ENCODE results near the gene SPATS1. TPM values are rescaled to one million over a fixed set of nuclear protein-coding genes. Genes with fewer than 3 reads are reported as not detected.
"Not testable (repeated sequence)": the region's sequence is repeated elsewhere in the genome, so short reads cannot be mapped to it uniquely, and the experiment has no call there.

Gene SPATS1
- total RNA-seq, 4 donors from 2014 or later, result not detected

GRCh38 chr6:44315516-44315915, 26.9 kb upstream of the SPATS1 start:
- Histone ChIP-seq H3K9me3 (peaks cover 0 to 3% (median 0%) of the 10 kb centered on the region in 4 donors), H3K36me3 (peaks cover 0 to 13% (median 11%) of the 10 kb centered on the region in 3 donors), H3K4me3 (no peak overlapping the region), H3K4me1 (peaks cover 0 to 15% (median 9%) of the 10 kb centered on the region in 4 donors), H3K27ac (no peak overlapping the region), H3K27me3 (no peaks in the 10 kb centered on the region)
- no peak for TF ChIP-seq EP300 (IDR thresholded peaks at IDR 0.05)
- no peak for TF ChIP-seq POLR2A (IDR thresholded peaks at IDR 0.05)
- no peak for TF ChIP-seq CTCF (IDR thresholded peaks at IDR 0.05)
- WGBS, 2 donors, result 79 to 80% methylated on average over 3 of the region's 3 CpGs
- DNase-seq (ENCODE audit: low spot score in 2 of 2), result no peak

- H3K27ac ChIP-seq, result no peak overlapping the region
- DNase-seq (ENCODE audit: low spot score in 2 of 2), result no peak
- TF ChIP-seq CTCF (IDR thresholded peaks at IDR 0.05) (no peak), EP300 (IDR thresholded peaks at IDR 0.05) (no peak), POLR2A (IDR thresholded peaks at IDR 0.05) (no peak)
- peaks cover 0 to 15% (median 9%) of the 10 kb centered on the region in 4 donors for H3K4me1 ChIP-seq
- H3K36me3 ChIP-seq, result peaks cover 0 to 9% (median 6%) of the 10 kb centered on the region in 3 donors
- H3K4me3 ChIP-seq, result no peak overlapping the region
- H3K27me3 ChIP-seq, result no peaks in the 10 kb centered on the region
- peaks cover 0 to 3% (median 0%) of the 10 kb centered on the region in 4 donors for H3K9me3 ChIP-seq
- 70 to 79% methylated on average over 5 of the region's 5 CpGs for WGBS, 2 donors
Measured at GRCh38 chr6:44315951-44316350, 26.5 kb upstream of the SPATS1 start.

GRCh38 chr6:44316481-44316880, 26.0 kb upstream of the SPATS1 start:
- TF ChIP-seq POLR2A (IDR thresholded peaks at IDR 0.05) (no peak), EP300 (IDR thresholded peaks at IDR 0.05) (no peak), CTCF (IDR thresholded peaks at IDR 0.05) (no peak)
- no peak for DNase-seq (ENCODE audit: low spot score in 2 of 2)

GRCh38 chr6:44317136-44317631, 25.3 kb upstream of the SPATS1 start:
- not testable (repeated sequence) for H3K27me3 ChIP-seq; H3K9me3 ChIP-seq; H3K27ac ChIP-seq; H3K4me3 ChIP-seq; H3K36me3 ChIP-seq; DNase-seq (ENCODE audit: low spot score in 2 of 2); H3K4me1 ChIP-seq
- 72 to 76% methylated on average over 9 of the region's 9 CpGs for WGBS, 2 donors

More at GRCh38 chr6:44316481-44316880, 26.0 kb upstream of the SPATS1 start:
- H3K9me3 ChIP-seq, result peaks cover 0 to 3% (median 0%) of the 10 kb centered on the region in 4 donors
- peaks cover 0 to 4% (median under 1%) of the 10 kb centered on the region in 3 donors for H3K36me3 ChIP-seq
- H3K27me3 ChIP-seq, result peaks cover 0 to 1% of the 10 kb centered on the region in 2 donors
- peaks cover 0 to 13% (median 9%) of the 10 kb centered on the region in 4 donors for H3K4me1 ChIP-seq
- H3K4me3 ChIP-seq, result no peak overlapping the region
- no peak overlapping the region for H3K27ac ChIP-seq
- WGBS, 2 donors, result 75 to 84% methylated on average over 12 of the region's 12 CpGs

GRCh38 chr6:44321210-44321609, 21.2 kb upstream of the SPATS1 start:
- Histone ChIP-seq H3K27ac (no peak overlapping the region), H3K4me1 (no peaks in the 10 kb centered on the region), H3K9me3 (peaks cover 0 to 3% (median 0%) of the 10 kb centered on the region in 4 donors), H3K4me3 (no peak overlapping the region), H3K27me3 (peaks cover 0 to 3% of the 10 kb centered on the region in 2 donors), H3K36me3 (no peaks in the 10 kb centered on the region)
- TF ChIP-seq POLR2A (IDR thresholded peaks at IDR 0.05), result no peak
- no peak for TF ChIP-seq CTCF (IDR thresholded peaks at IDR 0.05)
- no peak for TF ChIP-seq EP300 (IDR thresholded peaks at IDR 0.05)
- WGBS, 2 donors, result 73 to 85% methylated on average over 3 of the region's 3 CpGs
- DNase-seq (ENCODE audit: low spot score in 2 of 2), result no peak

GRCh38 chr6:44327096-44327495, 15.4 kb upstream of the SPATS1 start:
- H3K4me1 ChIP-seq, result no peaks in the 10 kb centered on the region
- no peak for TF ChIP-seq POLR2A (IDR thresholded peaks at IDR 0.05)
- no peak for TF ChIP-seq EP300 (IDR thresholded peaks at IDR 0.05)
- TF ChIP-seq CTCF (IDR thresholded peaks at IDR 0.05), result no peak
- no peaks in the 10 kb centered on the region for H3K27me3 ChIP-seq
- H3K27ac ChIP-seq, result no peak overlapping the region
- no peak overlapping the region for H3K4me3 ChIP-seq
- DNase-seq (ENCODE audit: low spot score in 2 of 2), result no peak
- H3K9me3 ChIP-seq, result no peaks in the 10 kb centered on the region
- H3K36me3 ChIP-seq, result no peaks in the 10 kb centered on the region

Data from tibial nerve (tissue), 4 donors.